Neural crest cell (in vitro differentiated cells): ENCODE results near the gene MYMK. TPM values are rescaled to one million over a fixed set of nuclear protein-coding genes. Genes with fewer than 3 reads are reported as not detected.

Experiments
- DNase-seq: peaks from one replicate; pipeline ENCODE4 v3.0.0; 2021; ENCODE audit warnings: low read depth, mixed read lengths, low spot score
- H3K27ac Mint-ChIP-seq: one replicate; pipeline ENCODE4 v1.8.0; 2021; ENCODE audit warnings: mild to moderate bottlenecking, mixed read lengths; ENCODE audit not compliant: unreplicated experiment
- H3K27me3 Mint-ChIP-seq: 2 replicates; pipeline ENCODE4 v1.8.0; 2021; ENCODE audit warnings: low read depth, mild to moderate bottlenecking, mixed read lengths
- H3K36me3 Mint-ChIP-seq: 2 replicates; pipeline ENCODE4 v1.8.0; 2021; ENCODE audit warnings: low read depth, mild to moderate bottlenecking, mixed read lengths
- H3K4me1 Mint-ChIP-seq: 2 replicates; pipeline ENCODE4 v1.8.0; 2021; ENCODE audit warnings: mixed read lengths
- H3K4me3 Mint-ChIP-seq: one replicate; pipeline ENCODE4 v1.8.0; 2021; ENCODE audit warnings: mild to moderate bottlenecking, mixed read lengths
- H3K9me3 Mint-ChIP-seq: 2 replicates; pipeline ENCODE4 v1.8.0; 2021; ENCODE audit warnings: mixed read lengths
- total RNA-seq: library from RNA; stranded (reverse); gene quantifications from 2 replicates; pipeline ENCODE4 v1.2.1, GENCODE V29; 2021
- TF ChIP-seq, protein P1 (sequence below): fragments of 200-600 bp; sonication (generic); conservative IDR thresholded peaks from 2 replicates; pipeline ENCODE4 v1.5.0; 2021; ENCODE audit warnings: antibody characterized with exemption, mild to moderate bottlenecking

Gene MYMK
- total RNA-seq, 1 donor from 2014 or later = not detected

- TF ChIP-seq, protein P1, sequence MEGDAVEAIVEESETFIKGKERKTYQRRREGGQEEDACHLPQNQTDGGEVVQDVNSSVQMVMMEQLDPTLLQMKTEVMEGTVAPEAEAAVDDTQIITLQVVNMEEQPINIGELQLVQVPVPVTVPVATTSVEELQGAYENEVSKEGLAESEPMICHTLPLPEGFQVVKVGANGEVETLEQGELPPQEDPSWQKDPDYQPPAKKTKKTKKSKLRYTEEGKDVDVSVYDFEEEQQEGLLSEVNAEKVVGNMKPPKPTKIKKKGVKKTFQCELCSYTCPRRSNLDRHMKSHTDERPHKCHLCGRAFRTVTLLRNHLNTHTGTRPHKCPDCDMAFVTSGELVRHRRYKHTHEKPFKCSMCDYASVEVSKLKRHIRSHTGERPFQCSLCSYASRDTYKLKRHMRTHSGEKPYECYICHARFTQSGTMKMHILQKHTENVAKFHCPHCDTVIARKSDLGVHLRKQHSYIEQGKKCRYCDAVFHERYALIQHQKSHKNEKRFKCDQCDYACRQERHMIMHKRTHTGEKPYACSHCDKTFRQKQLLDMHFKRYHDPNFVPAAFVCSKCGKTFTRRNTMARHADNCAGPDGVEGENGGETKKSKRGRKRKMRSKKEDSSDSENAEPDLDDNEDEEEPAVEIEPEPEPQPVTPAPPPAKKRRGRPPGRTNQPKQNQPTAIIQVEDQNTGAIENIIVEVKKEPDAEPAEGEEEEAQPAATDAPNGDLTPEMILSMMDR = no peak
Measured at GRCh38 chr9:133490865-133491655, 33.7 kb downstream of the MYMK start.

DNA sequence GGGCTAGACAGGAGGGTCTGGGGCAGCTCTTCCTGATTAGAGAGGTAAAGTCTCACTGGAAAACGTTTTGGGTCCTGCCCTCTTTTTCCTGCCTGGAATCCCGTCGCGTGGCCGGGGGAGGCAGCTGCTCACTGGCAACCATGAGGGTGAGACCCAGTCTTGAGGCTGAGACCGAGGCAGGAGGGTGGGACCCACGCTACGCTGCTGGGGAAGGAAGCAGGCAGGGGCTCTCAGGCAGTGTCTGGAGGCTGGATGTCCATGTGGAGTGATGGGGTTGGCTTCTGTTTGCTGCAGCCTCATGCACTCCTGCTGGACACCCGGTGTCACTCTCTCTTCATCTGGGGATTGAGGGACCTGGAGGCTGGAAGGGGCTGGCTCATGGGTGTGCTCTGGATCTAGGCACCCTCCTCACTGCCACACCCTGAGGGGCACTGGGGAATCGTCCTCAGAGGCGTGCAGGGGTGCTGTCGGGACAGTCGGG is 34.5 kb downstream of the MYMK start:
- H3K27me3 Mint-ChIP-seq = no peaks in the 10 kb centered on the region
- DNase-seq = no peak
- H3K27ac Mint-ChIP-seq = no peak overlapping the region
- TF ChIP-seq, protein P1 = no peak
- no peak overlapping the region for H3K4me3 Mint-ChIP-seq
- no peaks in the 10 kb centered on the region for H3K4me1 Mint-ChIP-seq
- H3K9me3 Mint-ChIP-seq = no peaks in the 10 kb centered on the region
- H3K36me3 Mint-ChIP-seq = no peaks in the 10 kb centered on the region

More at GRCh38 chr9:133490865-133491655, 33.7 kb downstream of the MYMK start:
- no peak overlapping the region for H3K27ac Mint-ChIP-seq
- H3K36me3 Mint-ChIP-seq = no peaks in the 10 kb centered on the region
- no peak for DNase-seq
- no peak overlapping the region for H3K4me3 Mint-ChIP-seq
- H3K4me1 Mint-ChIP-seq = no peaks in the 10 kb centered on the region
- H3K27me3 Mint-ChIP-seq = no peaks in the 10 kb centered on the region
- H3K9me3 Mint-ChIP-seq = no peaks in the 10 kb centered on the region

GRCh38 chr9:133489253-133490190 is 35.2 kb downstream of the MYMK start:
- Mint-ChIP-seq H3K9me3 (no peaks in the 10 kb centered on the region), H3K4me3 (no peak overlapping the region), H3K36me3 (no peaks in the 10 kb centered on the region), H3K4me1 (no peaks in the 10 kb centered on the region), H3K27me3 (no peaks in the 10 kb centered on the region), H3K27ac (no peak overlapping the region)
- TF ChIP-seq, protein P1 = no peak
- DNase-seq = no peak

DNA sequence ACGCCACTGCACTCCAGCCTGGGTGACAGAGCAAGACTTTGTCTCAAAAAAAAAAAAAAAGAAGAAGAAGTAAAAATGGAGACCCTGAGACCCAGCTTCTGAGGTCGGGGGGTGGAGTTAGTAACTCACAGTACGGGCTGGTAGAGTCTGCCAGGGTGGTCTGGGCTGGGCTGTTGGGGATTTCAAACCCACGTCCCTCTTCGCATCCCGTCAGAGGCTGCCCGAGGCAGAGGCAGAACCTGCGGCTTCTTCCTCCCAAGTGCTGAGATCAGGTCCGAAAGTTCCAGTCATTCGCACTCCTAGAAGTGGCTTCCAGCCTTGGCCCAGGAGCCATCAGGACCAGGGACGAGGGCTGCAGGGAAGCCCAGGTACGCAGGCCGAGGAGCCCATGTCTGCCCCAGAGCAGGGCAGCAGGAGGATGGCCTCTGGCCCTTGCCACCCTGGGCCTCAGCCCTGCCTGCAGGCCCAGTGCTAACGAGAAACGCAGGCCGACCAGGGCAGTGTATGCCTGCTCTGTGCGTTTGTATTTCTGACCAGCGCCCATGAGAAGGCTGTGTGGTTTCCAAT is 36.0 kb downstream of the MYMK start:
- Mint-ChIP-seq H3K4me3 (no peak overlapping the region), H3K4me1 (no peaks in the 10 kb centered on the region), H3K27ac (no peak overlapping the region), H3K36me3 (no peaks in the 10 kb centered on the region), H3K9me3 (no peaks in the 10 kb centered on the region), H3K27me3 (no peaks in the 10 kb centered on the region)
- DNase-seq = no peak
- TF ChIP-seq, protein P1 = no peak

GRCh38 chr9:133487331-133487725 is 37.4 kb downstream of the MYMK start:
- no peak for DNase-seq
- no peaks in the 10 kb centered on the region for H3K36me3 Mint-ChIP-seq
- TF ChIP-seq, protein P1 = no peak
- H3K4me3 Mint-ChIP-seq = no peak overlapping the region
- H3K4me1 Mint-ChIP-seq = no peaks in the 10 kb centered on the region
- no peak overlapping the region for H3K27ac Mint-ChIP-seq
- H3K9me3 Mint-ChIP-seq = no peaks in the 10 kb centered on the region
- H3K27me3 Mint-ChIP-seq = no peaks in the 10 kb centered on the region
